RWPE2 (cell line): ENCODE measurements around the gene SPATC1L.

Experiments used
- ATAC-seq: fragments of 200-7000 bp; cut with Tn5 transposase; 3 replicates; pipeline ENCODE4 v1.9.1; 2021; ENCODE audit warnings: low read depth
- DNase-seq: peaks from one replicate; pipeline ENCODE4 v3.0.0-alpha.2; 2020; ENCODE audit warnings: low spot score
- H3K27ac ChIP-seq: fragments of 450-650 bp; 2 replicates; pipeline ENCODE4 v1.5.1; 2017; ENCODE audit warnings: mild to moderate bottlenecking; ENCODE audit not compliant: poor library complexity, severe bottlenecking
- H3K27me3 ChIP-seq: fragments of 250-450 bp; sonication (Bioruptor Pico); 2 replicates; pipeline ENCODE4 v1.5.1; 2021; ENCODE audit warnings: mild to moderate bottlenecking, moderate library complexity; ENCODE audit not compliant: insufficient read depth, poor library complexity, severe bottlenecking
- H3K36me3 ChIP-seq: fragments of 250-450 bp; sonication (Bioruptor Pico); 2 replicates; pipeline ENCODE4 v1.5.1; 2020; ENCODE audit warnings: low read depth, mild to moderate bottlenecking, moderate library complexity
- H3K4me1 ChIP-seq: fragments of 250-450 bp; sonication (Bioruptor Pico); 2 replicates; pipeline ENCODE4 v1.5.1; 2021; ENCODE audit warnings: mild to moderate bottlenecking, moderate library complexity; ENCODE audit not compliant: insufficient read depth, poor library complexity, severe bottlenecking
- H3K4me3 ChIP-seq: fragments of 250-450 bp; sonication (Bioruptor Pico); 2 replicates; pipeline ENCODE4 v1.5.1; 2021; ENCODE audit warnings: mild to moderate bottlenecking, moderate library complexity; ENCODE audit not compliant: severe bottlenecking
- H3K9me3 ChIP-seq: fragments of 250-450 bp; sonication (Bioruptor Pico); 2 replicates; pipeline ENCODE4 v1.5.1; 2021; ENCODE audit warnings: mild to moderate bottlenecking, moderate library complexity; ENCODE audit not compliant: severe bottlenecking
- TF ChIP-seq, protein P1 (sequence below): fragments of 450-650 bp; IDR thresholded peaks from one replicate; pipeline ENCODE4 v1.5.1; 2017; ENCODE audit warnings: mild to moderate bottlenecking, moderate library complexity; ENCODE audit not compliant: poor library complexity, severe bottlenecking

The SPATC1L gene

GRCh38 chr21:46168659-46169386 is 15.4 kb downstream of the SPATC1L start:
- no peaks in the 10 kb centered on the region for H3K4me1 ChIP-seq
- peaks cover 3% of the 10 kb centered on the region; the same call in 1 of the 2 replicates for H3K36me3 ChIP-seq
- no peaks in the 10 kb centered on the region for H3K27me3 ChIP-seq
- DNase-seq: no peak
- TF ChIP-seq, protein P1, sequence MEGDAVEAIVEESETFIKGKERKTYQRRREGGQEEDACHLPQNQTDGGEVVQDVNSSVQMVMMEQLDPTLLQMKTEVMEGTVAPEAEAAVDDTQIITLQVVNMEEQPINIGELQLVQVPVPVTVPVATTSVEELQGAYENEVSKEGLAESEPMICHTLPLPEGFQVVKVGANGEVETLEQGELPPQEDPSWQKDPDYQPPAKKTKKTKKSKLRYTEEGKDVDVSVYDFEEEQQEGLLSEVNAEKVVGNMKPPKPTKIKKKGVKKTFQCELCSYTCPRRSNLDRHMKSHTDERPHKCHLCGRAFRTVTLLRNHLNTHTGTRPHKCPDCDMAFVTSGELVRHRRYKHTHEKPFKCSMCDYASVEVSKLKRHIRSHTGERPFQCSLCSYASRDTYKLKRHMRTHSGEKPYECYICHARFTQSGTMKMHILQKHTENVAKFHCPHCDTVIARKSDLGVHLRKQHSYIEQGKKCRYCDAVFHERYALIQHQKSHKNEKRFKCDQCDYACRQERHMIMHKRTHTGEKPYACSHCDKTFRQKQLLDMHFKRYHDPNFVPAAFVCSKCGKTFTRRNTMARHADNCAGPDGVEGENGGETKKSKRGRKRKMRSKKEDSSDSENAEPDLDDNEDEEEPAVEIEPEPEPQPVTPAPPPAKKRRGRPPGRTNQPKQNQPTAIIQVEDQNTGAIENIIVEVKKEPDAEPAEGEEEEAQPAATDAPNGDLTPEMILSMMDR: no peak
- H3K4me3 ChIP-seq: no peak overlapping the region
- no peaks in the 10 kb centered on the region for H3K9me3 ChIP-seq
- peak; percentile 31; the same call in 1 of the 3 replicates for ATAC-seq
- no peak overlapping the region for H3K27ac ChIP-seq

GRCh38 chr21:46168238-46168637 is 16.0 kb downstream of the SPATC1L start:
- Histone ChIP-seq H3K27ac (no peak overlapping the region), H3K27me3 (no peaks in the 10 kb centered on the region), H3K9me3 (no peaks in the 10 kb centered on the region), H3K4me3 (no peak overlapping the region), H3K36me3 (peaks cover 6% of the 10 kb centered on the region; the same call in 1 of the 2 replicates), H3K4me1 (no peaks in the 10 kb centered on the region)
- peak; percentile 64 for DNase-seq
- TF ChIP-seq, protein P1: no peak
- no peak; the same call in 2 of the 3 replicates for ATAC-seq

DNA sequence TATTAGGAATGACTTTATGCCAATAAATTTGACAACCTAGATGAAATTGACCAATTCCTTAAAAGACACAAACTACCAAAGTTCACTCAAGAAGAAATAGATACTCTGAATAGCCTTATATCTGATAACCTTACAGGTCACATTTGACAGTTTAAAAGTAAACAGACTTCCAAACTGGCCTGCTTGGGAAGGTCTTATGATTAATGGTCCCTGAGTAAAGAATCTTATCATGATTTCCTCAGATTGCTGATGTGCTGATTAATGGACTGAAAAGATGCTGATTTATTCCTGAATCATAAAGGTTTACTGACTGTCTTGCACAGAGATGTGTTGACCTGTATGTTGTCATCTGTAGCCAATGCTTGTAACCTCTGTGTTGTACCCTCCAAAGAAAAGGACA is 19.2 kb downstream of the SPATC1L start:
- Histone ChIP-seq H3K4me3 (no peak overlapping the region), H3K4me1 (no peaks in the 10 kb centered on the region), H3K36me3 (peaks cover 6% of the 10 kb centered on the region; the same call in 1 of the 2 replicates), H3K27ac (no peak overlapping the region), H3K27me3 (no peaks in the 10 kb centered on the region), H3K9me3 (no peaks in the 10 kb centered on the region)
- DNase-seq: no peak
- TF ChIP-seq, protein P1: no peak
- ATAC-seq: no peak

- DNase-seq (no peak), ATAC-seq (no peak)
- TF ChIP-seq, protein P1: no peak
- Histone ChIP-seq H3K27me3 (no peaks in the 10 kb centered on the region), H3K36me3 (peaks cover 6% of the 10 kb centered on the region; the same call in 1 of the 2 replicates), H3K4me3 (no peak overlapping the region), H3K4me1 (no peaks in the 10 kb centered on the region), H3K27ac (no peak overlapping the region), H3K9me3 (no peaks in the 10 kb centered on the region)
Measured at GRCh38 chr21:46163380-46163779, 20.9 kb downstream of the SPATC1L start.
